Esophagus squamous epithelium (tissue), 5 donors: ENCODE measurements around the gene FGFR3. TPM values are rescaled to one million over a fixed set of nuclear protein-coding genes. Genes with fewer than 3 reads are reported as not detected.
"Not testable (repeated sequence)": the region's sequence is repeated elsewhere in the genome, so short reads cannot be mapped to it uniquely, and the experiment has no call there.

Experiments
- DNase-seq: peaks from one replicate; lab custom pipeline; 2025; lab: John Stamatoyannopoulos, UW
- H3K27ac ChIP-seq, 4 donors: fragments of 200-600 bp; sonication (generic); one replicate each; pipeline ENCODE4 v1.5.1; 2016 to 2019; ENCODE audit warnings: mild to moderate bottlenecking in 1 of 4
- H3K27me3 ChIP-seq, 4 donors: fragments of 200-600 bp; sonication (generic); 1 replicate in 3 of 4; 2 replicates in 1 of 4; pipeline versions ENCODE4 v1.5.1 to v1.6.0; 2017 to 2021; ENCODE audit warnings: antibody characterized with exemption in 1 of 4
- H3K36me3 ChIP-seq, 3 donors: fragments of 200-600 bp; sonication (generic); one replicate each; pipeline ENCODE4 v1.5.1; 2016 to 2019
- H3K4me1 ChIP-seq, 3 donors: fragments of 200-600 bp; sonication (generic); one replicate each; pipeline ENCODE4 v1.5.1; 2017 to 2019
- H3K4me3 ChIP-seq, 4 donors: fragments of 200-600 bp; sonication (generic); 1 replicate in 3 of 4; 2 replicates in 1 of 4; pipeline ENCODE4 v1.5.1; 2016 to 2019; ENCODE audit warnings: mild to moderate bottlenecking in 2 of 4, moderate library complexity in 1 of 4
- H3K9me3 ChIP-seq, 3 donors: fragments of 200-600 bp; sonication (generic); one replicate each; pipeline ENCODE4 v1.5.1; 2016 to 2019
- CTCF ChIP-seq, 6 experiments: fragments of 450-650 bp in 4 of 6; fragments of 200-600 bp in 2 of 6; sonication (generic) in 2 of 6; IDR thresholded peaks; one replicate each; pipeline ENCODE4 v1.5.1; 2016 to 2019; ENCODE audit warnings: antibody characterized with exemption in 6 of 6, mild to moderate bottlenecking in 4 of 6, moderate library complexity in 4 of 6
- POLR2A ChIP-seq, 4 donors: fragments of 450-650 bp; IDR thresholded peaks; one replicate each; pipeline ENCODE4 v1.6.1; 2017; ENCODE audit warnings: antibody characterized with exemption in 4 of 4, mild to moderate bottlenecking in 4 of 4, moderate library complexity in 3 of 4
- WGBS, 2 donors: methylation state at CpG; one replicate each; pipeline ENCODE4 v1.1.5; 2018; 5-methylcytosine and 5-hydroxymethylcytosine counted together
- intact Hi-C: fragments of 100-400 bp; cut with DNase I; formaldehyde crosslinking; loops from one replicate; pipeline ENCODE4 v1.15.0; 2022
- total RNA-seq, 4 donors: library from RNA; depleted of rRNA; stranded (reverse); fragments of >200 nt; gene quantifications; one replicate each; pipeline ENCODE4 v1.1.0, GENCODE V29; 2016
- donor health status: DM: yes; HTN: yes; CAD: no.

FGFR3 gene
- total RNA-seq, 4 donors from 2014 or later, result 175 to 307 (median 223) TPM

- Histone ChIP-seq H3K9me3 (no peaks in the 10 kb centered on the region), H3K27me3 (no peaks in the 10 kb centered on the region), H3K4me3 (no peak overlapping the region), H3K4me1 (no peaks in the 10 kb centered on the region), H3K36me3 (peaks cover 34 to 80% (median 40%) of the 10 kb centered on the region in 3 donors), H3K27ac (no peak overlapping the region)
- no peak for TF ChIP-seq CTCF (IDR thresholded peaks at IDR 0.05)
- no peak for TF ChIP-seq POLR2A (IDR thresholded peaks at IDR 0.05)
- DNase-seq, result no peak
- 76 to 83% methylated on average over 6 to 8 of the region's 8 CpGs for WGBS, 2 donors
- intact Hi-C loops, result no loop called here
Measured at GRCh38 chr4:1830642-1831228, 37.6 kb downstream of the FGFR3 start.

- H3K9me3 ChIP-seq, result no peaks in the 10 kb centered on the region
- H3K27ac ChIP-seq, result no peak overlapping the region
- no peak for DNase-seq
- WGBS, 2 donors, result 78 to 98% methylated on average over 4 to 7 of the region's 8 CpGs
- H3K27me3 ChIP-seq, result no peaks in the 10 kb centered on the region
- H3K4me1 ChIP-seq, result no peaks in the 10 kb centered on the region
- H3K36me3 ChIP-seq, result peaks cover 40 to 80% (median 40%) of the 10 kb centered on the region in 3 donors
- no peak overlapping the region for H3K4me3 ChIP-seq
- intact Hi-C loops, result no loop called here
- no peak for TF ChIP-seq CTCF (IDR thresholded peaks at IDR 0.05)
- TF ChIP-seq POLR2A (IDR thresholded peaks at IDR 0.05), result no peak
Measured at GRCh38 chr4:1831331-1831730, 38.2 kb downstream of the FGFR3 start.

- no peaks in the 10 kb centered on the region for H3K4me1 ChIP-seq
- no peak overlapping the region for H3K4me3 ChIP-seq
- peaks cover 40 to 86% (median 40%) of the 10 kb centered on the region in 3 donors for H3K36me3 ChIP-seq
- no peaks in the 10 kb centered on the region for H3K9me3 ChIP-seq
- intact Hi-C loops, result no loop called here
- no peak for TF ChIP-seq CTCF (IDR thresholded peaks at IDR 0.05)
- TF ChIP-seq POLR2A (IDR thresholded peaks at IDR 0.05), result no peak
- H3K27ac ChIP-seq, result no peak overlapping the region
- no peak for DNase-seq
- 82 to 91% methylated on average over 17 to 18 of the region's 18 CpGs for WGBS, 2 donors
- H3K27me3 ChIP-seq, result no peaks in the 10 kb centered on the region
Measured at GRCh38 chr4:1832690-1833089, 39.6 kb downstream of the FGFR3 start.

GRCh38 chr4:1833307-1834046, 40.4 kb downstream of the FGFR3 start:
- H3K27me3 ChIP-seq, result no peaks in the 10 kb centered on the region
- no peak overlapping the region for H3K27ac ChIP-seq
- TF ChIP-seq CTCF (IDR thresholded peaks at IDR 0.05) (no peak), POLR2A (IDR thresholded peaks at IDR 0.05) (no peak)
- no peaks in the 10 kb centered on the region for H3K4me1 ChIP-seq
- intact Hi-C loops, result no loop called here
- no peak for DNase-seq
- H3K36me3 ChIP-seq, result peaks cover 44 to 94% (median 45%) of the 10 kb centered on the region in 3 donors
- H3K4me3 ChIP-seq, result no peak overlapping the region
- no peaks in the 10 kb centered on the region for H3K9me3 ChIP-seq
- 50% methylated on average over 1 of the region's 14 CpGs; no CpG with 5 or more reads in 1 of the 2 donors for WGBS, 2 donors

GRCh38 chr4:1834047-1834775, 41.1 kb downstream of the FGFR3 start:
- WGBS, 2 donors, result 80 to 81% methylated on average over 11 to 13 of the region's 21 CpGs
- Histone ChIP-seq H3K9me3 (no peaks in the 10 kb centered on the region), H3K27ac (no peak overlapping the region), H3K4me3 (no peak overlapping the region), H3K4me1 (no peaks in the 10 kb centered on the region), H3K36me3 (peaks cover 44 to 100% (median 50%) of the 10 kb centered on the region in 3 donors), H3K27me3 (no peaks in the 10 kb centered on the region)
- no peak for TF ChIP-seq CTCF (IDR thresholded peaks at IDR 0.05)
- no peak for TF ChIP-seq POLR2A (IDR thresholded peaks at IDR 0.05)
- intact Hi-C loops, result no loop called here
- no peak for DNase-seq

- DNase-seq, H3K27ac ChIP-seq, H3K4me3 ChIP-seq, H3K4me1 ChIP-seq, H3K27me3 ChIP-seq, intact Hi-C loops, H3K9me3 ChIP-seq: not testable (repeated sequence)
- H3K36me3 ChIP-seq, result peaks cover 44 to 100% (median 53%) of the 10 kb centered on the region in 3 donors
- WGBS, 2 donors, result 90 to 91% methylated on average over 7 to 8 of the region's 8 CpGs
Measured at GRCh38 chr4:1835836-1836235, 42.7 kb downstream of the FGFR3 start.
